A673 (cell line): Measurements from ENCODE around the gene CLEC4C.

Experiments used
- CTCF ChIP-seq: fragments of 300-800, 200-600 bp; sonication (generic); conservative IDR thresholded peaks from 2 replicates; pipeline ENCODE4 v1.5.1; 2017; ENCODE audit warnings: low read depth, mild to moderate bottlenecking, antibody characterized with exemption, low read length, moderate library complexity, mixed read lengths
- EZH2 ChIP-seq: fragments of 200-600 bp; sonication (generic); IDR thresholded peaks from 2 replicates; pipeline ENCODE4 v1.6.1; 2017; ENCODE audit warnings: borderline replicate concordance, low read depth, mild to moderate bottlenecking, mixed read lengths, antibody characterized with exemption, low read length; ENCODE audit not compliant: poor library complexity, severe bottlenecking

- TF ChIP-seq CTCF = no peak
- no peak for TF ChIP-seq EZH2
Observed at GRCh38 chr12:7732993-7733392, 14.2 kb downstream of the CLEC4C start.
